Activated T-cell treated with anti-CD3 and anti-CD28 coated beads for 48 hours (primary cell): ENCODE measurements around the gene ZNF543.
"Not testable (repeated sequence)": the region's sequence is repeated elsewhere in the genome, so short reads cannot be mapped to it uniquely, and the experiment has no call there.

Experiments
- DNase-seq: peaks from one replicate; pipeline ENCODE4 v3.0.0-alpha.2; 2020; ENCODE audit warnings: low read depth

Gene ZNF543

GRCh38 chr19:57321116-57321515 is 844 bp downstream of the ZNF543 start:
- DNase-seq = no peak

GRCh38 chr19:57321751-57322150 is 1.5 kb downstream of the ZNF543 start:
- no peak for DNase-seq

- DNase-seq = no peak
Measured at GRCh38 chr19:57324992-57325391, 4.7 kb downstream of the ZNF543 start.

GRCh38 chr19:57327993-57328392 is 7.7 kb downstream of the ZNF543 start:
- DNase-seq = no peak

- DNase-seq = no peak
Measured at GRCh38 chr19:57334191-57334590, 13.9 kb downstream of the ZNF543 start.

- no peak for DNase-seq
Measured at GRCh38 chr19:57338877-57339276, 18.6 kb downstream of the ZNF543 start.

- DNase-seq = no peak
Measured at GRCh38 chr19:57342582-57342981, 22.3 kb downstream of the ZNF543 start.

GRCh38 chr19:57348136-57348535 is 27.9 kb downstream of the ZNF543 start:
- DNase-seq = no peak

GRCh38 chr19:57350877-57351805 is 30.9 kb downstream of the ZNF543 start, which contains the start of gene ZNF304:
TSS of gene ZNF304 (plus strand) at chr19:57351271. CDS start at chr19:57351665, 394 bp downstream.
- DNase-seq = peak; percentile 76

GRCh38 chr19:57351867-57352266 is 31.6 kb downstream of the ZNF543 start:
- DNase-seq = no peak

- DNase-seq = no peak
Measured at GRCh38 chr19:57355916-57356315, 35.6 kb downstream of the ZNF543 start.

GRCh38 chr19:57357406-57357805 is 37.1 kb downstream of the ZNF543 start:
- no peak for DNase-seq

GRCh38 chr19:57359300-57359699 is 39.0 kb downstream of the ZNF543 start:
- DNase-seq = no peak

- DNase-seq = no peak
Measured at GRCh38 chr19:57362419-57362818, 42.1 kb downstream of the ZNF543 start.

GRCh38 chr19:57362997-57363687 is 42.9 kb downstream of the ZNF543 start, which contains the start of the genes TRAPPC2B and ZNF547:
TSS of gene TRAPPC2B (plus strand) at chr19:57363551. CDS start at chr19:57364834, 1,283 bp downstream.
TSS of gene ZNF547 (plus strand) at chr19:57363551. CDS start at chr19:57368556, 5,005 bp downstream.
- DNase-seq = peak; percentile 95

GRCh38 chr19:57363688-57364181 is 43.5 kb downstream of the ZNF543 start:
- no peak for DNase-seq

- no peak for DNase-seq
Measured at GRCh38 chr19:57366776-57367175, 46.5 kb downstream of the ZNF543 start.

GRCh38 chr19:57374179-57374578 is 53.9 kb downstream of the ZNF543 start:
- DNase-seq = no peak

- not testable (repeated sequence) for DNase-seq
Measured at GRCh38 chr19:57374647-57375046, 54.4 kb downstream of the ZNF543 start.

GRCh38 chr19:57376151-57376550 is 55.9 kb downstream of the ZNF543 start:
- no peak for DNase-seq

- no peak for DNase-seq
Measured at GRCh38 chr19:57377498-57378146, 57.4 kb downstream of the ZNF543 start.
